ENCODE results near the gene LRP10.

Gene LRP10

GRCh38 chr14:22929104-22929960, 57.8 kb downstream of the LRP10 start, which contains the start of gene PRMT5:
PRMT5 (minus strand) TSS chr14:22929376; CDS start chr14:22929361, 15 bp downstream.
- H3K27ac ChIP-seq, result peak within 1 kb of the TSS; percentile 92
- TF ChIP-seq CTCF (IDR thresholded peaks at IDR 0.05), result no peak
- TF ChIP-seq ZFX (IDR thresholded peaks at IDR 0.05; ENCODE audit: borderline replicate concordance), result no peak

GRCh38 chr14:22929961-22930364, 58.4 kb downstream of the LRP10 start:
- no peak for TF ChIP-seq CTCF (IDR thresholded peaks at IDR 0.05)
- TF ChIP-seq ZFX (IDR thresholded peaks at IDR 0.05; ENCODE audit: borderline replicate concordance), result no peak
- H3K27ac ChIP-seq, result peak overlapping the region; percentile 92
